PFSK-1 (cell line): ENCODE results near the gene KIF17.

Experiments
- POLR2AphosphoS5 ChIP-seq: IDR thresholded peaks from 2 replicates; pipeline ENCODE4 v1.6.1; 2012; ENCODE audit warnings: low read depth, mild to moderate bottlenecking, control low read depth, low read length, moderate library complexity
- TAF1 ChIP-seq: IDR thresholded peaks from 2 replicates; pipeline ENCODE4 v1.6.1; 2012; ENCODE audit warnings: low read length, control low read depth, borderline replicate concordance; ENCODE audit not compliant: insufficient read depth

GRCh38 chr1:20678599-20678998 is 39.2 kb downstream of the KIF17 start:
- TF ChIP-seq TAF1 (no peak), POLR2AphosphoS5 (no peak)
